HepG2 (cell line): ENCODE data around the gene ECD. TPM values are rescaled to one million over a fixed set of nuclear protein-coding genes. Genes with fewer than 3 reads are reported as not detected.

Experiments
- AGO1 ChIP-seq: fragments of 200-400 bp; formaldehyde crosslinking; IDR thresholded peaks from 2 replicates; pipeline ENCODE4 v1.6.1; 2017; ENCODE audit warnings: mild to moderate bottlenecking, low read depth, low read length, moderate library complexity; ENCODE audit not compliant: poor library complexity, severe bottlenecking
- ATAD3A ChIP-seq: sonication (generic); formaldehyde crosslinking; IDR thresholded peaks from 2 replicates; pipeline ENCODE4 v1.4.0; 2020; ENCODE audit warnings: missing genetic modification reagents
- FOXA1 ChIP-seq, 2 experiments: fragments of 450-650 bp in 1 of 2; sonication (generic) in 1 of 2; formaldehyde crosslinking in 1 of 2; IDR thresholded peaks; 2 replicates each; pipeline versions ENCODE4 v1.4.0 to v1.6.1; 2016 to 2020; ENCODE audit warnings: missing genetic modification reagents in 1 of 2
- HHEX ChIP-seq: IDR thresholded peaks from 2 replicates; pipeline ENCODE4 v1.6.1; 2016; ENCODE audit warnings: control low read depth
- ISL2 ChIP-seq: sonication (generic); formaldehyde crosslinking; IDR thresholded peaks from 2 replicates; pipeline ENCODE4 v1.5.0; 2020; ENCODE audit warnings: missing genetic modification reagents
- KLF11 ChIP-seq: IDR thresholded peaks from 2 replicates; pipeline ENCODE4 v1.6.1; 2016; ENCODE audit warnings: missing compliant biosample characterization
- KLF12 ChIP-seq: sonication (generic); formaldehyde crosslinking; IDR thresholded peaks from 2 replicates; pipeline ENCODE4 v1.4.0; 2020; ENCODE audit warnings: missing genetic modification reagents, borderline replicate concordance
- MAFF ChIP-seq: IDR thresholded peaks from 2 replicates; pipeline ENCODE4 v1.6.1; 2011; ENCODE audit warnings: low read depth, low read length, improper control_type of control experiment
- MAFG ChIP-seq: sonication (generic); formaldehyde crosslinking; IDR thresholded peaks from 2 replicates; pipeline ENCODE4 v1.5.1; 2020; ENCODE audit warnings: mild to moderate bottlenecking, missing genetic modification reagents
- MATR3 ChIP-seq: sonication (generic); formaldehyde crosslinking; IDR thresholded peaks from 2 replicates; pipeline ENCODE4 v1.4.0; 2020; ENCODE audit warnings: missing genetic modification reagents
- MEF2D ChIP-seq: sonication (generic); formaldehyde crosslinking; IDR thresholded peaks from 2 replicates; pipeline ENCODE4 v1.5.1; 2020; ENCODE audit warnings: mild to moderate bottlenecking, missing genetic modification reagents
- MTA3 ChIP-seq: sonication (generic); formaldehyde crosslinking; IDR thresholded peaks from 2 replicates; pipeline ENCODE4 v1.4.0; 2020; ENCODE audit warnings: missing genetic modification reagents
- NFE2L2 ChIP-seq: fragments of 150-350 bp; IDR thresholded peaks from 2 replicates; pipeline ENCODE4 v1.6.1; 2014; ENCODE audit warnings: low read length
- PCBP1 ChIP-seq: fragments of 200-400 bp; formaldehyde crosslinking; IDR thresholded peaks from 2 replicates; pipeline ENCODE4 v1.6.1; 2017; ENCODE audit warnings: mild to moderate bottlenecking, low read depth, low read length, borderline replicate concordance
- PHF5A ChIP-seq: IDR thresholded peaks from one replicate; pipeline ENCODE4 v1.6.1; 2018; ENCODE audit warnings: low read depth, missing genetic modification reagents; ENCODE audit not compliant: unreplicated experiment
- RORA ChIP-seq: sonication (generic); formaldehyde crosslinking; IDR thresholded peaks from 2 replicates; pipeline ENCODE4 v1.5.0; 2020; ENCODE audit warnings: mild to moderate bottlenecking, missing genetic modification reagents, moderate library complexity
- RXRA ChIP-seq: sonication (generic); formaldehyde crosslinking; IDR thresholded peaks from 2 replicates; pipeline ENCODE4 v1.5.1; 2020; ENCODE audit warnings: missing genetic modification reagents
- SIX1 ChIP-seq: sonication (generic); formaldehyde crosslinking; IDR thresholded peaks from 2 replicates; pipeline ENCODE4 v1.4.0; 2020; ENCODE audit warnings: missing genetic modification reagents, borderline replicate concordance
- ZNF3 ChIP-seq: IDR thresholded peaks from 2 replicates; pipeline ENCODE4 v1.7.0; 2017; ENCODE audit warnings: inconsistent platforms
- ZNF431 ChIP-seq: sonication (generic); formaldehyde crosslinking; IDR thresholded peaks from 2 replicates; pipeline ENCODE4 v1.9.0; 2022; ENCODE audit warnings: missing genetic modification reagents, low read depth, mild to moderate bottlenecking, borderline replicate concordance
- ZNF484 ChIP-seq: sonication (generic); formaldehyde crosslinking; IDR thresholded peaks from 2 replicates; pipeline ENCODE4 v1.5.1; 2020; ENCODE audit warnings: mild to moderate bottlenecking, low read depth, missing genetic modification reagents, borderline replicate concordance
- ZNF749 ChIP-seq: sonication (generic); formaldehyde crosslinking; IDR thresholded peaks from 2 replicates; pipeline ENCODE4 v1.8.0; 2022; ENCODE audit warnings: mild to moderate bottlenecking, missing genetic modification reagents, moderate library complexity, borderline replicate concordance
- ZNF761 ChIP-seq: sonication (generic); formaldehyde crosslinking; conservative IDR thresholded peaks from 2 replicates; pipeline ENCODE4 v1.4.0; 2020; ENCODE audit warnings: mild to moderate bottlenecking, missing genetic modification reagents
- polyA plus RNA-seq, 8 experiments: library from polyadenylated mRNA; depleted of rRNA in 3 of 8; stranded (reverse) in 7 of 8; unstranded in 1 of 8; fragments of >200 nt; fragmentation: Illumina TruSeq in 4 of 8; extraction: Trizol in 4 of 8; gene quantifications; 2 replicates each; pipeline versions ENCODE4 v1.2.1 to v1.2.3, GENCODE V29; 2011 to 2016; ENCODE audit warnings: low read depth in 4 of 8, missing spikeins in 1 of 8, mixed read lengths in 1 of 8; ENCODE audit not compliant: insufficient read depth in 1 of 8
- total RNA-seq, 5 experiments: library from RNA; depleted of rRNA; stranded (reverse); fragments of >200 nt; fragmentation: Illumina TruSeq; extraction: Trizol; gene quantifications; 2 replicates each; pipeline ENCODE4 v1.2.3, GENCODE V29; 2016; ENCODE audit warnings: low read depth in 1 of 5
- TF ChIP-seq, protein P1 (sequence below): sonication (generic); formaldehyde crosslinking; IDR thresholded peaks from 2 replicates; pipeline ENCODE4 v1.5.0; 2020; ENCODE audit warnings: mild to moderate bottlenecking, low read depth, missing genetic modification reagents, borderline replicate concordance
- TF ChIP-seq, protein P2 (sequence below): sonication (generic); formaldehyde crosslinking; IDR thresholded peaks from 2 replicates; pipeline ENCODE4 v1.5.1; 2020; ENCODE audit warnings: mild to moderate bottlenecking, missing genetic modification reagents
- TF ChIP-seq, protein P3 (sequence below): IDR thresholded peaks from 2 replicates; pipeline ENCODE4 v1.6.1; 2016
- TF ChIP-seq, protein P4 (sequence below): sonication (generic); formaldehyde crosslinking; IDR thresholded peaks from 2 replicates; pipeline ENCODE4 v1.5.0; 2020; ENCODE audit warnings: missing genetic modification reagents

ECD gene
- total and polyA plus RNA-seq, 2 of the 13 experiments (the other 11 are each of a cell fraction or from before 2014, with no cell fraction given), result 21.5 to 27.6 TPM

DNA sequence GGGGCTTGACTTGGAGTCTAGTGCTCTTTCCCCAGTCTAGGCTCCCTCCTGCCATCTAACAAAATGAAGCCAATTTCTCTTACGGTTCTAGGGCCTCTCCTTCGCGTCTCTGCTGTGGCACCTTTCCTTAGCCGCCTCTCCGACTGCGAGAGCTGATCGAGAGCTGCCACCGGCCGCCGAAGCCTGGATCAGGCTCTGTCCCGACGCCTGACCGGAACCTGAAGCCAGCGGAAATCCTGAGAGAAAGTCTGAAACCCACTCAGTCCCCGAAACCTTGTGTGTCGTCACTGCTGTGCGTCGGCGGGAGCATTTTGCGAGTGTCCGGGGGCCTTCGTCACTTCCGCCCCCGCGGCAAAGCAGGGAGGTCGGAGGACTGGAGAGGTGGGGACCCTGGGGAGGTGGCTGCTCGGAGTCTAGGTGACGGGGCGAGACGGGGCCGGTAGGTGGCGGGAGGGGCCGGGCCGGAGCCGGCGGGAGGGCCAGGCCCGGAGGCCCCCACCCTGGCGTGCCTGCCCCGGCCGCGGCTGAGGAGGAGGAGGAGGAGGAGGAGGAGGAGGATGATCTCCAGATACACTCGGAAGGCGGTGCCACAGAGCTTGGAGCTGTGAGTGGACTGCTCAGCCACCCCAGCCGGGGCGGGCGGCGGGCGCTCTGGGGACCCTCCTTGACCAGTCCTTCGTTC lies at the start of gene ECD, which contains the start of gene FAM149B1 (continued):
- peak; percentile 75 for TF ChIP-seq ISL2 (CRISPR knock-in tag)
- peak; percentile 88 for TF ChIP-seq KLF12 (CRISPR knock-in tag)
- TF ChIP-seq RORA (CRISPR knock-in tag), result no peak
- TF ChIP-seq RXRA (CRISPR knock-in tag), result peak; percentile 77
- TF ChIP-seq MAFG (CRISPR knock-in tag), result no peak
- no peak for TF ChIP-seq MATR3 (CRISPR knock-in tag)
- TF ChIP-seq MTA3 (CRISPR knock-in tag), result no peak
- no peak for TF ChIP-seq ZNF484 (CRISPR knock-in tag)
- no peak for TF ChIP-seq ZNF749 (CRISPR knock-in tag)
- TF ChIP-seq, protein P1, sequence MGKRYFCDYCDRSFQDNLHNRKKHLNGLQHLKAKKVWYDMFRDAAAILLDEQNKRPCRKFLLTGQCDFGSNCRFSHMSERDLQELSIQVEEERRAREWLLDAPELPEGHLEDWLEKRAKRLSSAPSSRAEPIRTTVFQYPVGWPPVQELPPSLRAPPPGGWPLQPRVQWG (CRISPR knock-in tag), result no peak
- no peak for TF ChIP-seq AGO1
- TF ChIP-seq MEF2D (CRISPR knock-in tag), result peak; percentile 84
- no peak for TF ChIP-seq NFE2L2
- TF ChIP-seq FOXA1 (IDR thresholded peaks at IDR 0.05), result no peak
- TF ChIP-seq FOXA1 (CRISPR knock-in tag; IDR thresholded peaks at IDR 0.05), result no peak
- peak; percentile 91; the same call in 1 of the 2 replicates for TF ChIP-seq PCBP1
- TF ChIP-seq, protein P2, sequence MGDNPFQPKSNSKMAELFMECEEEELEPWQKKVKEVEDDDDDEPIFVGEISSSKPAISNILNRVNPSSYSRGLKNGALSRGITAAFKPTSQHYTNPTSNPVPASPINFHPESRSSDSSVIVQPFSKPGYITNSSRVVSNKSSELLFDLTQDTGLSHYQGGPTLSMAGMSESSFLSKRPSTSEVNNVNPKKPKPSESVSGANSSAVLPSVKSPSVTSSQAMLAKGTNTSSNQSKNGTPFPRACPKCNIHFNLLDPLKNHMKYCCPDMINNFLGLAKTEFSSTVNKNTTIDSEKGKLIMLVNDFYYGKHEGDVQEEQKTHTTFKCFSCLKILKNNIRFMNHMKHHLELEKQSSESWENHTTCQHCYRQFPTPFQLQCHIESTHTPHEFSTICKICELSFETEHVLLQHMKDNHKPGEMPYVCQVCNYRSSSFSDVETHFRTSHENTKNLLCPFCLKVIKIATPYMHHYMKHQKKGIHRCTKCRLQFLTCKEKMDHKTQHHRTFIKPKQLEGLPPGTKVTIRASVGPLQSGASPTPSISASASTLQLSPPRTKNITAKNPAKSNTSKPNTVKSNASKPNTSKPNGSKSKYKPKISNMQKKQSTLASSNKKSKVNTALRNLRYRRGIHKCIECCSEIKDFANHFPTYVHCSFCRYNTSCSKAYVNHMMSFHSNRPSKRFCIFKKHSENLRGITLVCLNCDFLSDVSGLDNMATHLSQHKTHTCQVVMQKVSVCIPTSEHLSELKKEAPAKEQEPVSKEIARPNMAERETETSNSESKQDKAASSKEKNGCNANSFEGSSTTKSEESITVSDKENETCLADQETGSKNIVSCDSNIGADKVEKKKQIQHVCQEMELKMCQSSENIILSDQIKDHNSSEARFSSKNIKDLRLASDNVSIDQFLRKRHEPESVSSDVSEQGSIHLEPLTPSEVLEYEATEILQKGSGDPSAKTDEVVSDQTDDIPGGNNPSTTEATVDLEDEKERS (CRISPR knock-in tag), result peak; percentile 80; the same call in 1 of the 2 replicates
- peak; percentile 53 for TF ChIP-seq PHF5A
- no peak for TF ChIP-seq ZNF431 (CRISPR knock-in tag)
- TF ChIP-seq ATAD3A, result no peak
- no peak for TF ChIP-seq KLF11 (CRISPR knock-in tag)
- no peak; the same call in 1 of the 2 replicates for TF ChIP-seq SIX1
- TF ChIP-seq, protein P3, sequence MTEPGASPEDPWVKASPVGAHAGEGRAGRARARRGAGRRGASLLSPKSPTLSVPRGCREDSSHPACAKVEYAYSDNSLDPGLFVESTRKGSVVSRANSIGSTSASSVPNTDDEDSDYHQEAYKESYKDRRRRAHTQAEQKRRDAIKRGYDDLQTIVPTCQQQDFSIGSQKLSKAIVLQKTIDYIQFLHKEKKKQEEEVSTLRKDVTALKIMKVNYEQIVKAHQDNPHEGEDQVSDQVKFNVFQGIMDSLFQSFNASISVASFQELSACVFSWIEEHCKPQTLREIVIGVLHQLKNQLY (CRISPR knock-in tag), result 0 out of 2 replicates have a peak, but pooled peaks have one; percentile 47
- TF ChIP-seq, protein P4, sequence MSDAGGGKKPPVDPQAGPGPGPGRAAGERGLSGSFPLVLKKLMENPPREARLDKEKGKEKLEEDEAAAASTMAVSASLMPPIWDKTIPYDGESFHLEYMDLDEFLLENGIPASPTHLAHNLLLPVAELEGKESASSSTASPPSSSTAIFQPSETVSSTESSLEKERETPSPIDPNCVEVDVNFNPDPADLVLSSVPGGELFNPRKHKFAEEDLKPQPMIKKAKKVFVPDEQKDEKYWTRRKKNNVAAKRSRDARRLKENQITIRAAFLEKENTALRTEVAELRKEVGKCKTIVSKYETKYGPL, result no peak
- TF ChIP-seq ZNF3, result no peak
- TF ChIP-seq MAFF, result no peak
- peak; percentile 49; the same call in 1 of the 2 replicates for TF ChIP-seq ZNF761 (CRISPR knock-in tag)
- peak; percentile 9; the same call in 1 of the 2 replicates for TF ChIP-seq HHEX (CRISPR knock-in tag)
